ENCODE data around the gene ZNF629. TPM values are rescaled to one million over a fixed set of nuclear protein-coding genes. Genes with fewer than 3 reads are reported as not detected.
A peak's percentile ranks its signal among the peaks of the same experiment; 100 is the strongest.

The ZNF629 gene
- total and polyA plus RNA-seq, 2 donors (not counting 1 experiment from before 2014, with no cell fraction given): 5.8 to 7.3 TPM

DNA sequence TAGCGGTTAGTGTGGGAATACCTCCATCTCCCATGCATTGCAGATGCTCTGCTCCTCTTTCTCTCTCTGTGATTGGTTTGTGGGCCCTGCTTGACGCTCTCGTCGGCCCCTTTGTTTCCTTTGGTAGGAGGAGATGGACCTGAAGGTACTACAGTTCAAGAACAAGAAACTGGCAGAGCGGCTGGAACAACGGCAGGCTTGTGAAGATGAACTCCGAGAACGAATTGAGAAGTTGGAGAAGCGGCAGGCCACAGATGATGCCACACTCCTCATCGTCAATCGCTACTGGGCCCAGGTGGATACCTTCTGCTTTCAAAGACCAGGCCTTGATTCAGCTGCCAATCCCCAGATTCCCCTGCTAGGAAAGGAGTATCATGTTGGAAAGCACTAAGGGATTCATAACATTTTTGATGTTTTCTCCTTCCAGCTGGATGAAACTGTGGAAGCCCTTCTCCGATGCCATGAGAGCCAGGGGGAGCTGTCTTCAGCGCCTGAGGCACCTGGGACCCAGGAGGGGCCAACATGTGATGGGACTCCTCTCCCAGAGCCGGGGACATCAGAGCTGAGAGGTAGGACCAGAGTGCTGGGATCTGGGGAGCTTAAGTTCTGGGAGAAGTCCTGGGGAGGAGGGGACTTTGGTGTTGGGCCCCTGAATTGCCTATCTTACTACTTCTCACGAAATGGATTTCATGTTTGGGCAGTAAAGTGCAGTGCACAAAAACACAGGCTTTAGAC lies 23.8 kb downstream of the ZNF629 start:
- peak overlapping the region; percentile 91 for H3K4me2 ChIP-seq (ENCODE audit: extremely low read depth, insufficient read depth, low read length)
- H3K4me3 ChIP-seq (replicated peaks in 1 of 4; ENCODE audit: control extremely low read depth in 1 of 4, insufficient read depth in 1 of 4, low read depth in 3 of 4, low read length in 4 of 4): peak overlapping the region; percentile 84 to 95 (median 88)
- no peak for DNase-seq (ENCODE audit: low read depth in 2 of 2)
- H3K9ac ChIP-seq (ENCODE audit: insufficient read depth, low read length): peak overlapping the region; percentile 87
- H3K4me1 ChIP-seq (ENCODE audit: control insufficient read depth, extremely low read depth, insufficient read depth, low read length): peaks cover 14% of the 10 kb centered on the region
- peak overlapping the region; percentile 92 for H3K27ac ChIP-seq (ENCODE audit: insufficient read depth, low read length)
- no peak overlapping the region for H2AFZ ChIP-seq (ENCODE audit: low read length)
- H3K79me2 ChIP-seq (ENCODE audit: control insufficient read depth, insufficient read depth, low read length): peaks cover 26% of the 10 kb centered on the region
- TF ChIP-seq, protein P1, sequence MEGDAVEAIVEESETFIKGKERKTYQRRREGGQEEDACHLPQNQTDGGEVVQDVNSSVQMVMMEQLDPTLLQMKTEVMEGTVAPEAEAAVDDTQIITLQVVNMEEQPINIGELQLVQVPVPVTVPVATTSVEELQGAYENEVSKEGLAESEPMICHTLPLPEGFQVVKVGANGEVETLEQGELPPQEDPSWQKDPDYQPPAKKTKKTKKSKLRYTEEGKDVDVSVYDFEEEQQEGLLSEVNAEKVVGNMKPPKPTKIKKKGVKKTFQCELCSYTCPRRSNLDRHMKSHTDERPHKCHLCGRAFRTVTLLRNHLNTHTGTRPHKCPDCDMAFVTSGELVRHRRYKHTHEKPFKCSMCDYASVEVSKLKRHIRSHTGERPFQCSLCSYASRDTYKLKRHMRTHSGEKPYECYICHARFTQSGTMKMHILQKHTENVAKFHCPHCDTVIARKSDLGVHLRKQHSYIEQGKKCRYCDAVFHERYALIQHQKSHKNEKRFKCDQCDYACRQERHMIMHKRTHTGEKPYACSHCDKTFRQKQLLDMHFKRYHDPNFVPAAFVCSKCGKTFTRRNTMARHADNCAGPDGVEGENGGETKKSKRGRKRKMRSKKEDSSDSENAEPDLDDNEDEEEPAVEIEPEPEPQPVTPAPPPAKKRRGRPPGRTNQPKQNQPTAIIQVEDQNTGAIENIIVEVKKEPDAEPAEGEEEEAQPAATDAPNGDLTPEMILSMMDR (conservative IDR thresholded peaks at IDR 0.05 in 1 of 2, IDR thresholded peaks at IDR 0.05 in 1 of 2; ENCODE audit: low read depth in 1 of 2, low read length in 2 of 2): no peak
- no peak for TF ChIP-seq EZH2 (IDR thresholded peaks at IDR 0.05; ENCODE audit: low read length, missing control alignments)
- no peaks in the 10 kb centered on the region for H3K27me3 ChIP-seq (ENCODE audit: control insufficient read depth, insufficient read depth, low read length)
- no peaks in the 10 kb centered on the region for H3K9me3 ChIP-seq (ENCODE audit: control insufficient read depth, insufficient read depth, low read depth, low read length)
- no peaks in the 10 kb centered on the region for H4K20me1 ChIP-seq (ENCODE audit: control insufficient read depth, extremely low read depth, insufficient read depth, low read length)
- peaks cover 35% of the 10 kb centered on the region for H3K36me3 ChIP-seq (ENCODE audit: control insufficient read depth, insufficient read depth, low read length)

DNA sequence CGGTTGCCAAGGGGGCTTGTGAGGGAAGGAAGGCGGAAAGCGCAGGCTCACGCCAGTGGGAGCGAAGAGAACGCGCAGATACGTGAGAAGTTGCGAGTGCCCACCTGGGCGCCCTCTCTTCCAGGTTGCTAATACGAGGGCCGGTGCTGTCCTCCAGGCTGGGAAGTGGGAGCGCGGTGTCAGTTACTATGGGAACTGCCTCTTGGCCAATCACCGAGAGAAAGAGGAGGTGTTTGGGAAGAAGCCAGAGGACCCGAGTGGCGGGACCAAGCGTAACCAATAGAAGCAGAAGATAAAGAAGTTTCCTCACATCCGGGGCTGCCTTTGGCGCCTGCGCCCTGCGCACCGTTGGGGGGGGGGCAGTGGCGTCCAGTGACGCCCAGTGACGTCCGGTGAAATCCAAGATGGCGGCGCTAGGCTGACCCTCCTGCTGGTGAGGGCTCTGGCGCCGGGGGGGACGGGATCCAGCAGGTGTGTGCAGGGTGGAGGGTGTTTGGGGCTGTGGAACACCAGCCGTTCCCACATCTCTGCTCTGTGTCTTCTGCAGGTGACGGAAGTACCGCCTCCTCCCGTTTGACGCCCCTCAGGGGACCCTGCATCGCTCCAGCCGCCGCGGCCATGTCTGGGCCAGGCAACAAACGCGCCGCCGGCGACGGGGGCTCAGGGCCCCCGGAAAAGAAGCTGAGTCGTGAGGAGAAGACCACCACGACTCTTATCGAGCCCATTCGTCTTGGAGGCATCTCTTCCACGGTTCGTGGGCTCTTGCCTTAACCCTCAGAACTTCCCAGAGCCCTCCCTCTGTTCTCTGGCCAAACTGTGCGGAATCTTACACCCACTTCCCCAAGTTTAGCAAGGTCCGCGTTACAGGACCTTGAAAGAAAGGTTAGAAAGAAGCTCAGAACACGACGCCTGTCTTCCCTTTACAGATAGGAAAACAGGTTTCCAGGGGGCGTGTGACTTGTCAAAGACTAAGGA lies 24.8 kb downstream of the ZNF629 start, which contains the start of the genes CFAP119 and RNF40:
CFAP119 (minus strand) TSS at position 135 of the 975 bp plus-strand sequence. CDS start 314 bp downstream, outside the sequence.
RNF40 (plus strand) TSS at position 395 of the 975 bp plus-strand sequence; CDS start at position 619, 224 bp downstream.
- Histone ChIP-seq H3K4me3 (replicated peaks in 1 of 4; ENCODE audit: control extremely low read depth in 1 of 4, insufficient read depth in 1 of 4, low read depth in 3 of 4, low read length in 4 of 4) (peak within 1 kb of the TSS; percentile 84 to 95 (median 90)), H3K9me3 (ENCODE audit: control insufficient read depth, insufficient read depth, low read depth, low read length) (no peaks in the 10 kb centered on the region), H3K36me3 (ENCODE audit: control insufficient read depth, insufficient read depth, low read length) (peaks cover 35% of the 10 kb centered on the region), H2AFZ (ENCODE audit: low read length) (peak within 1 kb of the TSS; percentile 97), H3K27me3 (ENCODE audit: control insufficient read depth, insufficient read depth, low read length) (no peaks in the 10 kb centered on the region), H4K20me1 (ENCODE audit: control insufficient read depth, extremely low read depth, insufficient read depth, low read length) (no peaks in the 10 kb centered on the region), H3K79me2 (ENCODE audit: control insufficient read depth, insufficient read depth, low read length) (peaks cover 26% of the 10 kb centered on the region), H3K9ac (ENCODE audit: insufficient read depth, low read length) (peak within 1 kb of the TSS; percentile 87), H3K27ac (ENCODE audit: insufficient read depth, low read length) (peak within 1 kb of the TSS; percentile 92), H3K4me1 (ENCODE audit: control insufficient read depth, extremely low read depth, insufficient read depth, low read length) (peaks cover 14% of the 10 kb centered on the region), H3K4me2 (ENCODE audit: extremely low read depth, insufficient read depth, low read length) (peak within 1 kb of the TSS; percentile 98)
- peak; percentile 96 to 98 for DNase-seq (ENCODE audit: low read depth in 2 of 2)
- TF ChIP-seq, protein P1 (conservative IDR thresholded peaks at IDR 0.05 in 1 of 2, IDR thresholded peaks at IDR 0.05 in 1 of 2; ENCODE audit: low read depth in 1 of 2, low read length in 2 of 2): peak in 1 of 2 donors; percentile 9
- no peak for TF ChIP-seq EZH2 (IDR thresholded peaks at IDR 0.05; ENCODE audit: low read length, missing control alignments)
